Sigmoid colon (tissue), 7 donors: ENCODE results near the gene MYO9A. TPM values are rescaled to one million over a fixed set of nuclear protein-coding genes. Genes with fewer than 3 reads are reported as not detected.

Experiments
- DNase-seq: peaks from one replicate; pipeline ENCODE4 v3.0.0-alpha.2; 2019
- H3K27ac ChIP-seq, 4 donors: fragments of 200-600 bp; sonication (generic); one replicate each; pipeline ENCODE4 v1.5.1; 2016 to 2019; ENCODE audit warnings: mild to moderate bottlenecking in 1 of 4
- H3K27me3 ChIP-seq, 3 donors: fragments of 200-600 bp; sonication (generic); one replicate each; pipeline ENCODE4 v1.5.1; 2019; ENCODE audit warnings: mild to moderate bottlenecking in 1 of 3
- H3K36me3 ChIP-seq, 4 donors: fragments of 200-600 bp; sonication (generic); one replicate each; pipeline ENCODE4 v1.5.1; 2016 to 2019
- H3K4me1 ChIP-seq, 4 donors: fragments of 200-600 bp; sonication (generic); one replicate each; pipeline ENCODE4 v1.5.1; 2017 to 2019
- H3K4me3 ChIP-seq, 4 donors: fragments of 200-600 bp; sonication (generic); one replicate each; pipeline ENCODE4 v1.5.1; 2017 to 2019; ENCODE audit warnings: mild to moderate bottlenecking in 2 of 4, moderate library complexity in 1 of 4
- H3K9me3 ChIP-seq, 4 donors: fragments of 200-600 bp in 3 of 4; sonication (generic) in 3 of 4; one replicate each; pipeline versions ENCODE4 v1.5.1 to v1.6.1; 2013 to 2019
- CTCF ChIP-seq, 4 experiments: fragments of 450-650 bp in 3 of 4; fragments of 200-600 bp in 1 of 4; IDR thresholded peaks; one replicate each; pipeline ENCODE4 v1.5.1; 2016 to 2019; ENCODE audit warnings: antibody characterized with exemption in 4 of 4, mild to moderate bottlenecking in 3 of 4, moderate library complexity in 2 of 4
- EP300 ChIP-seq, 4 donors: sonication (generic); formaldehyde crosslinking; IDR thresholded peaks; one replicate each; pipeline ENCODE4 v1.6.1; 2017; ENCODE audit warnings: antibody characterized with exemption in 4 of 4
- POLR2A ChIP-seq, 2 donors: fragments of 450-650 bp; IDR thresholded peaks; one replicate each; pipeline ENCODE4 v1.6.1; 2016; ENCODE audit warnings: antibody characterized with exemption in 2 of 2, mild to moderate bottlenecking in 2 of 2, moderate library complexity in 2 of 2
- POLR2AphosphoS5 ChIP-seq, 4 donors: sonication (generic); formaldehyde crosslinking; IDR thresholded peaks; one replicate each; pipeline ENCODE4 v1.6.1; 2017; ENCODE audit warnings: antibody characterized with exemption in 4 of 4
- WGBS, 2 donors: extraction: QIAGEN DNeasy Blood & Tissue Kit; methylation state at CpG; one replicate each; pipeline ENCODE4 v1.1.7; 2013; 5-methylcytosine and 5-hydroxymethylcytosine counted together
- intact Hi-C: fragments of 100-400 bp; cut with DNase I; formaldehyde crosslinking; loops from one replicate; pipeline ENCODE4 v1.15.1; 2023
- polyA plus RNA-seq, 3 donors: library from polyadenylated mRNA; stranded (reverse); fragments of 200-250 nt; gene quantifications; one replicate each; pipeline ENCODE4 v1.2.3, GENCODE V29; 2013
- total RNA-seq, 4 donors: library from RNA; depleted of rRNA; stranded (reverse); fragments of >200 nt; gene quantifications; one replicate each; pipeline ENCODE4 v1.1.0, GENCODE V29; 2016
- donor health status: healthy with polysubstance abuse.
- donor health status: Bipolar disorder and iron deficiency.
- donor health status: healthy.

MYO9A gene
- total and polyA plus RNA-seq, 7 donors = 3.0 to 80.0 (median 55.8) TPM

GRCh38 chr15:71792521-71792920 lies 325.4 kb downstream of the MYO9A start:
- Histone ChIP-seq H3K9me3 (no peaks in the 10 kb centered on the region), H3K4me1 (no peaks in the 10 kb centered on the region), H3K4me3 (no peak overlapping the region), H3K27ac (no peak overlapping the region), H3K27me3 (no peaks in the 10 kb centered on the region), H3K36me3 (no peaks in the 10 kb centered on the region)
- no peak for DNase-seq
- 51 to 73% methylated on average over 2 of the region's 2 CpGs for WGBS, 2 donors
- intact Hi-C loops = no loop called here
- no peak for TF ChIP-seq CTCF (IDR thresholded peaks at IDR 0.05)
- no peak for TF ChIP-seq EP300 (IDR thresholded peaks at IDR 0.05)
- no peak for TF ChIP-seq POLR2AphosphoS5 (IDR thresholded peaks at IDR 0.05)
- TF ChIP-seq POLR2A (IDR thresholded peaks at IDR 0.05) = no peak

GRCh38 chr15:71791975-71792374 lies 326.0 kb downstream of the MYO9A start:
- H3K4me3 ChIP-seq = no peak overlapping the region
- TF ChIP-seq POLR2A (IDR thresholded peaks at IDR 0.05) (no peak), EP300 (IDR thresholded peaks at IDR 0.05) (no peak), POLR2AphosphoS5 (IDR thresholded peaks at IDR 0.05) (no peak), CTCF (IDR thresholded peaks at IDR 0.05) (no peak)
- DNase-seq = peak; percentile 36

GRCh38 chr15:71790081-71790480 lies 327.9 kb downstream of the MYO9A start:
- H3K36me3 ChIP-seq = no peaks in the 10 kb centered on the region
- no peak overlapping the region for H3K27ac ChIP-seq
- H3K4me1 ChIP-seq = no peaks in the 10 kb centered on the region
- intact Hi-C loops = no loop called here
- no peaks in the 10 kb centered on the region for H3K27me3 ChIP-seq
- no peak overlapping the region for H3K4me3 ChIP-seq
- no peaks in the 10 kb centered on the region for H3K9me3 ChIP-seq
- 53 to 77% methylated on average over 10 of the region's 10 CpGs for WGBS, 2 donors
- DNase-seq = peak; percentile 20
- TF ChIP-seq POLR2A (IDR thresholded peaks at IDR 0.05) (no peak), EP300 (IDR thresholded peaks at IDR 0.05) (no peak), POLR2AphosphoS5 (IDR thresholded peaks at IDR 0.05) (no peak), CTCF (IDR thresholded peaks at IDR 0.05) (no peak)

More at GRCh38 chr15:71791975-71792374, 326.0 kb downstream of the MYO9A start:
- Histone ChIP-seq H3K9me3 (no peaks in the 10 kb centered on the region), H3K27ac (no peak overlapping the region), H3K36me3 (no peaks in the 10 kb centered on the region), H3K27me3 (no peaks in the 10 kb centered on the region), H3K4me1 (no peaks in the 10 kb centered on the region)
- 95% methylated on average over 7 of the region's 7 CpGs for WGBS, 2 donors
- intact Hi-C loops = no loop called here

GRCh38 chr15:71789616-71790015 lies 328.3 kb downstream of the MYO9A start:
- intact Hi-C loops = no loop called here
- no peak for DNase-seq
- TF ChIP-seq POLR2A (IDR thresholded peaks at IDR 0.05) (no peak), POLR2AphosphoS5 (IDR thresholded peaks at IDR 0.05) (no peak), CTCF (IDR thresholded peaks at IDR 0.05) (no peak), EP300 (IDR thresholded peaks at IDR 0.05) (no peak)
- Histone ChIP-seq H3K36me3 (no peaks in the 10 kb centered on the region), H3K27ac (no peak overlapping the region), H3K27me3 (no peaks in the 10 kb centered on the region), H3K4me1 (no peaks in the 10 kb centered on the region), H3K4me3 (no peak overlapping the region), H3K9me3 (no peaks in the 10 kb centered on the region)
- 88 to 90% methylated on average over 6 of the region's 6 CpGs for WGBS, 2 donors
